ENCODE data around the gene NFATC1.

Gene NFATC1

GRCh38 chr18:79405019-79405780 is 9.5 kb downstream of the NFATC1 start:
- DNase-seq (ENCODE audit: low spot score) = no peak

GRCh38 chr18:79405781-79406575 is 10.2 kb downstream of the NFATC1 start:
- DNase-seq (ENCODE audit: low spot score) = peak; percentile 59

GRCh38 chr18:79406708-79407107 is 11.0 kb downstream of the NFATC1 start:
- no peak for DNase-seq (ENCODE audit: low spot score)

GRCh38 chr18:79409313-79409712 is 13.6 kb downstream of the NFATC1 start:
- no peak for DNase-seq (ENCODE audit: low spot score)

GRCh38 chr18:79410171-79410641 is 14.5 kb downstream of the NFATC1 start:
- no peak for DNase-seq (ENCODE audit: low spot score)

- no peak for DNase-seq (ENCODE audit: low spot score)
Measured at GRCh38 chr18:79410731-79411613, 15.2 kb downstream of the NFATC1 start.

- DNase-seq (ENCODE audit: low spot score) = no peak
Measured at GRCh38 chr18:79411614-79412526, 16.1 kb downstream of the NFATC1 start.

- no peak for DNase-seq (ENCODE audit: low spot score)
Measured at GRCh38 chr18:79413025-79413424, 17.3 kb downstream of the NFATC1 start.

- DNase-seq (ENCODE audit: low spot score) = no peak
Measured at GRCh38 chr18:79413426-79413825, 17.7 kb downstream of the NFATC1 start.

- no peak for DNase-seq (ENCODE audit: low spot score)
Measured at GRCh38 chr18:79413901-79414300, 18.2 kb downstream of the NFATC1 start.

- no peak for DNase-seq (ENCODE audit: low spot score)
Measured at GRCh38 chr18:79416022-79416676, 20.4 kb downstream of the NFATC1 start.

GRCh38 chr18:79416677-79417052 is 20.9 kb downstream of the NFATC1 start:
- DNase-seq (ENCODE audit: low spot score) = no peak

GRCh38 chr18:79418236-79418635 is 22.5 kb downstream of the NFATC1 start:
- DNase-seq (ENCODE audit: low spot score) = no peak

GRCh38 chr18:79418642-79419041 is 22.9 kb downstream of the NFATC1 start:
- DNase-seq (ENCODE audit: low spot score) = no peak

GRCh38 chr18:79420033-79420745 is 24.5 kb downstream of the NFATC1 start:
- no peak for DNase-seq (ENCODE audit: low spot score)

- no peak for DNase-seq (ENCODE audit: low spot score)
Measured at GRCh38 chr18:79421275-79421857, 25.6 kb downstream of the NFATC1 start.

- DNase-seq (ENCODE audit: low spot score) = no peak
Measured at GRCh38 chr18:79422022-79422782, 26.5 kb downstream of the NFATC1 start.

- DNase-seq (ENCODE audit: low spot score) = no peak
Measured at GRCh38 chr18:79422783-79423165, 27.0 kb downstream of the NFATC1 start.

Measured in globus pallidus (tissue), 1 donor.